SK-N-SH treated with all-trans-retinoic acid at 6 μM for 48 hours (cell line): Measurements from ENCODE around the gene EDA.

Experiments used
- ATAC-seq: fragments of 200-7000 bp; cut with Tn5 transposase; 3 replicates; pipeline ENCODE4 v1.9.1; 2020; ENCODE audit warnings: mild to moderate bottlenecking, moderate library complexity
- ARNTL ChIP-seq: fragments of 450-650 bp; formaldehyde crosslinking; IDR thresholded peaks from 2 replicates; pipeline ENCODE4 v1.5.0; 2020; ENCODE audit warnings: low read depth, mild to moderate bottlenecking, moderate library complexity, borderline replicate concordance
- BACH2 ChIP-seq: fragments of 250-450 bp; sonication (Bioruptor Pico); IDR thresholded peaks from 2 replicates; pipeline ENCODE4 v1.9.0; 2021; ENCODE audit warnings: mild to moderate bottlenecking, borderline replicate concordance
- CSDC2 ChIP-seq: fragments of 250-450 bp; sonication (Bioruptor Pico); IDR thresholded peaks from 2 replicates; pipeline ENCODE4 v1.5.0; 2020; ENCODE audit warnings: mild to moderate bottlenecking, moderate library complexity
- GLIS3 ChIP-seq: fragments of 250-450 bp; sonication (Bioruptor Pico); IDR thresholded peaks from 2 replicates; pipeline ENCODE4 v1.5.0; 2020; ENCODE audit warnings: mild to moderate bottlenecking, moderate library complexity
- ISL1 ChIP-seq: fragments of 250-450 bp; sonication (Bioruptor Pico); IDR thresholded peaks from 2 replicates; pipeline ENCODE4 v2.1.2; 2022; ENCODE audit warnings: mild to moderate bottlenecking, moderate library complexity
- PPARA ChIP-seq: fragments of 250-450 bp; sonication (Bioruptor Pico); IDR thresholded peaks from 2 replicates; pipeline ENCODE4 v1.5.0; 2020; ENCODE audit warnings: mild to moderate bottlenecking, borderline replicate concordance
- RARB ChIP-seq: fragments of 250-450 bp; sonication (Bioruptor Pico); IDR thresholded peaks from 2 replicates; pipeline ENCODE4 v1.8.0; 2021; ENCODE audit warnings: mild to moderate bottlenecking, moderate library complexity
- SNAI2 ChIP-seq: fragments of 250-450 bp; sonication (Bioruptor Pico); IDR thresholded peaks from 2 replicates; pipeline ENCODE4 v1.5.0; 2020; ENCODE audit warnings: mild to moderate bottlenecking, moderate library complexity
- ZFP3 ChIP-seq: fragments of 250-450 bp; sonication (Bioruptor Pico); IDR thresholded peaks from 2 replicates; pipeline ENCODE4 v1.5.0; 2020; ENCODE audit warnings: mild to moderate bottlenecking, moderate library complexity
- ZFP30 ChIP-seq: fragments of 450-650 bp; formaldehyde crosslinking; IDR thresholded peaks from 2 replicates; pipeline ENCODE4 v1.5.0; 2022; ENCODE audit warnings: mild to moderate bottlenecking, moderate library complexity
- ZNF565 ChIP-seq: fragments of 450-650 bp; formaldehyde crosslinking; conservative IDR thresholded peaks from 2 replicates; pipeline ENCODE4 v1.5.0; 2020; ENCODE audit warnings: low read depth, mild to moderate bottlenecking, moderate library complexity
- ZNF70 ChIP-seq: fragments of 450-650 bp; formaldehyde crosslinking; IDR thresholded peaks from 2 replicates; pipeline ENCODE4 v1.5.0; 2020; ENCODE audit warnings: mild to moderate bottlenecking, moderate library complexity
- ZNF8 ChIP-seq: fragments of 450-650 bp; formaldehyde crosslinking; IDR thresholded peaks from 2 replicates; pipeline ENCODE4 v1.5.0; 2020; ENCODE audit warnings: mild to moderate bottlenecking, moderate library complexity
- TF ChIP-seq, protein P1 (sequence below): fragments of 250-450 bp; sonication (Bioruptor Pico); IDR thresholded peaks from 2 replicates; pipeline ENCODE4 v1.5.1; 2021; ENCODE audit warnings: mild to moderate bottlenecking, moderate library complexity
- TF ChIP-seq, protein P2 (sequence below): fragments of 250-450 bp; sonication (Bioruptor Pico); IDR thresholded peaks from 2 replicates; pipeline ENCODE4 v1.8.0; 2020; ENCODE audit warnings: mild to moderate bottlenecking, moderate library complexity, borderline replicate concordance
- TF ChIP-seq, protein P3 (sequence below): fragments of 250-450 bp; sonication (Bioruptor Pico); IDR thresholded peaks from 2 replicates; pipeline ENCODE4 v1.5.0; 2020; ENCODE audit warnings: mild to moderate bottlenecking, moderate library complexity
- TF ChIP-seq, protein P4 (sequence below): fragments of 250-450 bp; sonication (Bioruptor Pico); IDR thresholded peaks from 2 replicates; pipeline ENCODE4 v1.8.0; 2021; ENCODE audit warnings: low read depth, mild to moderate bottlenecking, moderate library complexity, borderline replicate concordance

Gene EDA

DNA sequence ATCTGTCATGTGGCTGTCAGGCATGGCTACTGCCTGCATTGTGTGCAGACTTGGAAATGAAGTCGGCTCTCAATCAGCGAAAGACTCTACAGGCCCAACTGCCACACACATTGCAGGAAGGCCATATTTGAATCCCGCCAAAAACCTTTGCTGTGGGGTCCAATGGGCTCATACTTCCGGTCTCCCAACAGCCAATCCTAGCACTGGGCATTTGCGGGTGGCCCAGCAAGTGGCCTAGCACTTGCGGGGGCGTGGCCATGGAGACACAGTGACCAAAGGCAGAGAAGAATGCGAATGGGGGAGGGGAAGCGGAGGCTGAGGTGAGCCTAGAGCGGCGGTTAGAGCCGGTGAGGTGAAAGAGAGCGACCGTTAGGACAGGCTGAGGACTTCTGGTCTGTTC is 446.2 kb downstream of the EDA start, which contains the start of gene OTUD6A:
Gene OTUD6A, plus strand, starts transcription at position 382 of the 400 bp plus-strand sequence. CDS start 68 bp downstream, outside the sequence.
- no peak for ATAC-seq
- TF ChIP-seq RARB (CRISPR knock-in tag) (no peak), BACH2 (CRISPR knock-in tag) (no peak), ZNF70 (CRISPR knock-in tag) (no peak), ZNF8 (CRISPR knock-in tag) (no peak), GLIS3 (CRISPR knock-in tag) (no peak), ISL1 (CRISPR knock-in tag) (no peak), ZFP30 (CRISPR knock-in tag) (no peak), CSDC2 (CRISPR knock-in tag) (no peak), ZFP3 (CRISPR knock-in tag) (no peak), ZNF565 (CRISPR knock-in tag) (no peak), SNAI2 (CRISPR knock-in tag) (no peak), PPARA (CRISPR knock-in tag) (no peak)
- TF ChIP-seq, protein P1, sequence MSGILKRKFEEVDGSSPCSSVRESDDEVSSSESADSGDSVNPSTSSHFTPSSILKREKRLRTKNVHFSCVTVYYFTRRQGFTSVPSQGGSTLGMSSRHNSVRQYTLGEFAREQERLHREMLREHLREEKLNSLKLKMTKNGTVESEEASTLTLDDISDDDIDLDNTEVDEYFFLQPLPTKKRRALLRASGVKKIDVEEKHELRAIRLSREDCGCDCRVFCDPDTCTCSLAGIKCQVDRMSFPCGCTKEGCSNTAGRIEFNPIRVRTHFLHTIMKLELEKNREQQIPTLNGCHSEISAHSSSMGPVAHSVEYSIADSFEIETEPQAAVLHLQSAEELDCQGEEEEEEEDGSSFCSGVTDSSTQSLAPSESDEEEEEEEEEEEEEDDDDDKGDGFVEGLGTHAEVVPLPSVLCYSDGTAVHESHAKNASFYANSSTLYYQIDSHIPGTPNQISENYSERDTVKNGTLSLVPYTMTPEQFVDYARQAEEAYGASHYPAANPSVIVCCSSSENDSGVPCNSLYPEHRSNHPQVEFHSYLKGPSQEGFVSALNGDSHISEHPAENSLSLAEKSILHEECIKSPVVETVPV: no peak
- TF ChIP-seq, protein P2, sequence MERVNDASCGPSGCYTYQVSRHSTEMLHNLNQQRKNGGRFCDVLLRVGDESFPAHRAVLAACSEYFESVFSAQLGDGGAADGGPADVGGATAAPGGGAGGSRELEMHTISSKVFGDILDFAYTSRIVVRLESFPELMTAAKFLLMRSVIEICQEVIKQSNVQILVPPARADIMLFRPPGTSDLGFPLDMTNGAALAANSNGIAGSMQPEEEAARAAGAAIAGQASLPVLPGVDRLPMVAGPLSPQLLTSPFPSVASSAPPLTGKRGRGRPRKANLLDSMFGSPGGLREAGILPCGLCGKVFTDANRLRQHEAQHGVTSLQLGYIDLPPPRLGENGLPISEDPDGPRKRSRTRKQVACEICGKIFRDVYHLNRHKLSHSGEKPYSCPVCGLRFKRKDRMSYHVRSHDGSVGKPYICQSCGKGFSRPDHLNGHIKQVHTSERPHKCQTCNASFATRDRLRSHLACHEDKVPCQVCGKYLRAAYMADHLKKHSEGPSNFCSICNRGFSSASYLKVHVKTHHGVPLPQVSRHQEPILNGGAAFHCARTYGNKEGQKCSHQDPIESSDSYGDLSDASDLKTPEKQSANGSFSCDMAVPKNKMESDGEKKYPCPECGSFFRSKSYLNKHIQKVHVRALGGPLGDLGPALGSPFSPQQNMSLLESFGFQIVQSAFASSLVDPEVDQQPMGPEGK (CRISPR knock-in tag): no peak
- TF ChIP-seq, protein P3, sequence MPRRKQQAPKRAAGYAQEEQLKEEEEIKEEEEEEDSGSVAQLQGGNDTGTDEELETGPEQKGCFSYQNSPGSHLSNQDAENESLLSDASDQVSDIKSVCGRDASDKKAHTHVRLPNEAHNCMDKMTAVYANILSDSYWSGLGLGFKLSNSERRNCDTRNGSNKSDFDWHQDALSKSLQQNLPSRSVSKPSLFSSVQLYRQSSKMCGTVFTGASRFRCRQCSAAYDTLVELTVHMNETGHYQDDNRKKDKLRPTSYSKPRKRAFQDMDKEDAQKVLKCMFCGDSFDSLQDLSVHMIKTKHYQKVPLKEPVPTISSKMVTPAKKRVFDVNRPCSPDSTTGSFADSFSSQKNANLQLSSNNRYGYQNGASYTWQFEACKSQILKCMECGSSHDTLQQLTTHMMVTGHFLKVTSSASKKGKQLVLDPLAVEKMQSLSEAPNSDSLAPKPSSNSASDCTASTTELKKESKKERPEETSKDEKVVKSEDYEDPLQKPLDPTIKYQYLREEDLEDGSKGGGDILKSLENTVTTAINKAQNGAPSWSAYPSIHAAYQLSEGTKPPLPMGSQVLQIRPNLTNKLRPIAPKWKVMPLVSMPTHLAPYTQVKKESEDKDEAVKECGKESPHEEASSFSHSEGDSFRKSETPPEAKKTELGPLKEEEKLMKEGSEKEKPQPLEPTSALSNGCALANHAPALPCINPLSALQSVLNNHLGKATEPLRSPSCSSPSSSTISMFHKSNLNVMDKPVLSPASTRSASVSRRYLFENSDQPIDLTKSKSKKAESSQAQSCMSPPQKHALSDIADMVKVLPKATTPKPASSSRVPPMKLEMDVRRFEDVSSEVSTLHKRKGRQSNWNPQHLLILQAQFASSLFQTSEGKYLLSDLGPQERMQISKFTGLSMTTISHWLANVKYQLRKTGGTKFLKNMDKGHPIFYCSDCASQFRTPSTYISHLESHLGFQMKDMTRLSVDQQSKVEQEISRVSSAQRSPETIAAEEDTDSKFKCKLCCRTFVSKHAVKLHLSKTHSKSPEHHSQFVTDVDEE (CRISPR knock-in tag): no peak
- TF ChIP-seq, protein P4, sequence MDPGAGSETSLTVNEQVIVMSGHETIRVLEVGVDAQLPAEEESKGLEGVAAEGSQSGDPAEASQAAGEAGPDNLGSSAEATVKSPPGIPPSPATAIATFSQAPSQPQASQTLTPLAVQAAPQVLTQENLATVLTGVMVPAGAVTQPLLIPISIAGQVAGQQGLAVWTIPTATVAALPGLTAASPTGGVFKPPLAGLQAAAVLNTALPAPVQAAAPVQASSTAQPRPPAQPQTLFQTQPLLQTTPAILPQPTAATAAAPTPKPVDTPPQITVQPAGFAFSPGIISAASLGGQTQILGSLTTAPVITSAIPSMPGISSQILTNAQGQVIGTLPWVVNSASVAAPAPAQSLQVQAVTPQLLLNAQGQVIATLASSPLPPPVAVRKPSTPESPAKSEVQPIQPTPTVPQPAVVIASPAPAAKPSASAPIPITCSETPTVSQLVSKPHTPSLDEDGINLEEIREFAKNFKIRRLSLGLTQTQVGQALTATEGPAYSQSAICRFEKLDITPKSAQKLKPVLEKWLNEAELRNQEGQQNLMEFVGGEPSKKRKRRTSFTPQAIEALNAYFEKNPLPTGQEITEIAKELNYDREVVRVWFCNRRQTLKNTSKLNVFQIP: no peak

DNA sequence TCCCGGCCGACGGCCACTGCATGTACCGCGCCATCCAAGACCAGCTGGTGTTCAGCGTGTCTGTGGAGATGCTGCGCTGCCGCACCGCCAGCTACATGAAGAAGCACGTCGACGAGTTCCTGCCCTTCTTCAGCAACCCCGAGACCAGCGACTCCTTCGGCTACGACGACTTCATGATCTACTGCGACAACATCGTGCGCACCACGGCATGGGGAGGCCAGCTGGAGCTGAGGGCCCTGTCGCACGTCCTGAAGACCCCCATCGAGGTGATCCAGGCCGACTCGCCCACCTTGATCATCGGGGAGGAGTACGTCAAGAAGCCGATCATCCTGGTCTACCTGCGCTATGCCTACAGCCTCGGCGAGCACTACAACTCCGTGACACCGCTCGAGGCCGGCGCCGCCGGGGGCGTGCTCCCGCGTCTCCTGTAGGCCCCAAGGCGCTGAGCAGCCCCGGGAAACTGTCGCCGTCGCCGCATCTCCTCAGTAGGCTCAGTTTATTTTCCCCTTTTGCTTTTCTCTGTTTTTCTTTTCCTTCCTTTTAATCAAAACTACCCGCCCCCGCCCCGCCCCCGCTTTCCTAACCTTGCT is 447.1 kb downstream of the EDA start:
- ATAC-seq: no peak

DNA sequence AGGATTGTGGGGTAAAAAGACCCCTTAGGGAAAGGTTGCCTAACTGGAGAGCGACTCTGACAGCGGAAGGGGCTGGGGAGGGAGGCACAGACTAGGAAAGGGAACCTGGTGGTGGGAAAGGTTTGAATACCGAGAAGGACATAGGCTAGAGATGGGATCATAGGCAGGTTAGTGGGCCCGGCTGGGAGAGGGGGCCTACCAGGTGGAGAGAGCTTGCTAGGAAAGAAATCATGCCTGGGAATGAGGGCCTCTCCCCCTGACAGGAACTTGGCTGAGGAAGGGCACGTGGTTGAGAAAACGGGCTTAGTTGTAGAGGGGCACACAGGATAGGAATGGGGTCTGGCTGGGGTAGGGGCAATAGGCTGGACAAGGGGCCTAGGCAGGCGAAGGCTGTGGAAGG is 450.7 kb downstream of the EDA start:
- ATAC-seq: no peak
- TF ChIP-seq PPARA (CRISPR knock-in tag): no peak
- TF ChIP-seq ZFP3 (CRISPR knock-in tag): no peak
- no peak for TF ChIP-seq ZNF8 (CRISPR knock-in tag)
- no peak for TF ChIP-seq ARNTL (CRISPR knock-in tag)
- TF ChIP-seq, protein P2 (CRISPR knock-in tag): no peak
- TF ChIP-seq, protein P1: no peak
- no peak for TF ChIP-seq ZNF565 (CRISPR knock-in tag)
- TF ChIP-seq, all 23 proteins: peak for 0

More for the DNA sequence above, 447.1 kb downstream of the EDA start:
- TF ChIP-seq ZNF8 (CRISPR knock-in tag) (no peak), CSDC2 (CRISPR knock-in tag) (no peak)
